ENCODE data around the gene INAFM2. TPM values are rescaled to one million over a fixed set of nuclear protein-coding genes. Genes with fewer than 3 reads are reported as not detected.

INAFM2 gene
- total RNA-seq, 1 experiment from 2014 or later: 25.4 TPM

DNA sequence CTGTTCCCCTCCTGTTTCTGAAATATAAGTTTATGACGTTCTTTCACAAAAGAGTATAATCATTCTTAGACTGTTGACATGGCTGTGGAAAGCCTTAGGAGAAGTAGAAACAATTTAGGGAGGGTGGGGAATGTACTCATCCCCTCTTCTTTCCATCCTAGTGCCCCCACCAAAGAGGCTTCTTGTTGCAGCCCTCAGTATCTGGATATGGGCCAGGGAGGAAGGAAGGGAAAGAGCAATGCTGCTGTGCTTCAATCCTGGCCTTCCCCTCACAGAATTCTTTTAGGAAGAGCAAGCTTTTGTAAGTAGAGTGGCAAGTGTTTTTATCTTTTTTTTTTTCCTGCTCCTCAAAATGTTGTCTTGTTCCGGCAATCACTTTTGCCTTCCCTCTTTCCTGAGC is 1.7 kb downstream of the INAFM2 start:
- Histone ChIP-seq H2BK12ac (ENCODE audit: insufficient read length, low read depth, low read length) (no peak overlapping the region), H3K27ac (ENCODE audit: insufficient read length, low read depth, low read length) (no peak overlapping the region), H3K4me2 (ENCODE audit: insufficient read depth, insufficient read length, low read length) (peak overlapping the region; percentile 58), H3K18ac (ENCODE audit: insufficient read length, low read depth, low read length) (no peak overlapping the region), H3K14ac (ENCODE audit: insufficient read depth, low read length) (no peak overlapping the region), H4K5ac (ENCODE audit: insufficient read length, low read depth, low read length) (no peak overlapping the region), H2BK20ac (ENCODE audit: low read depth, low read length, poor library complexity, severe bottlenecking) (no peak overlapping the region), H2BK15ac (ENCODE audit: low read depth, low read length) (no peak overlapping the region), H4K8ac (replicated peaks; ENCODE audit: insufficient read length, low read depth, low read length) (no peak overlapping the region), H2BK120ac (ENCODE audit: low read depth, low read length, poor library complexity, severe bottlenecking) (no peak overlapping the region), H3K4ac (ENCODE audit: low read depth, low read length) (no peak overlapping the region), H3K9ac (ENCODE audit: extremely low read depth, insufficient read length, low read length) (no peak overlapping the region), H3K79me2 (ENCODE audit: insufficient read depth, low read length) (no peaks in the 10 kb centered on the region), H3K23me2 (ENCODE audit: insufficient read length, low read depth, low read length, poor library complexity, severe bottlenecking) (peaks cover 10% of the 10 kb centered on the region), H3K9me3 (ENCODE audit: control insufficient read depth, low read depth, low read length) (no peaks in the 10 kb centered on the region), H2AFZ (ENCODE audit: low read length) (no peak overlapping the region), H3T11ph (ENCODE audit: low read length) (no peak overlapping the region), H3K4me1 (ENCODE audit: insufficient read depth, low read length) (peaks cover 25% of the 10 kb centered on the region; the same call in 1 of the 2 replicates), H3K23ac (ENCODE audit: insufficient read length, low read depth, low read length) (no peak overlapping the region), H3K56ac (ENCODE audit: insufficient read length, low read depth, low read length) (no peak overlapping the region), H2BK5ac (ENCODE audit: insufficient read length, low read length) (no peak overlapping the region), H4K20me1 (ENCODE audit: control insufficient read depth, insufficient read depth, insufficient read length) (no peaks in the 10 kb centered on the region), H3K27me3 (ENCODE audit: insufficient read depth, low read length) (no peaks in the 10 kb centered on the region; the same call in 1 of the 2 replicates), H4K91ac (ENCODE audit: insufficient read length, low read depth, low read length) (no peak overlapping the region), H2AK5ac (ENCODE audit: insufficient read length, low read length) (no peak overlapping the region), H3K79me1 (ENCODE audit: insufficient read depth, low read depth, low read length, poor library complexity, severe bottlenecking) (no peaks in the 10 kb centered on the region)
- no peak overlapping the region; a peak in 1 of 7 replicates for H3K27ac Mint-ChIP-seq
- H3K27me3 Mint-ChIP-seq (ENCODE audit: low read depth): peaks cover 38% of the 10 kb centered on the region
- TF ChIP-seq CTCF (conservative IDR thresholded peaks at IDR 0.05): no peak
- no CpG with 5 or more reads among the region's 2 CpGs for WGBS (ENCODE audit: extremely low coverage, insufficient read length, low lambda C conversion rate)
- H3K36me3 Mint-ChIP-seq (ENCODE audit: insufficient read depth in 1 of 3, low read depth in 3 of 3): peaks cover 4 to 24% (median 10%) of the 10 kb centered on the region in 3 experiments; a peak in 6 of 7 replicates
- peaks cover 0 to 10% of the 10 kb centered on the region in 2 experiments; a peak in 2 of 5 replicates for H3K9me3 Mint-ChIP-seq
- H3K4me3 Mint-ChIP-seq: peak overlapping the region; percentile 67 to 85
- H3K4me1 Mint-ChIP-seq: peaks cover 66 to 70% of the 10 kb centered on the region in 2 experiments
- no peak for DNase-seq
